SK-N-SH treated with all-trans-retinoic acid at 6 μM for 48 hours (cell line): Measurements from ENCODE around the gene SPART.

Experiments
- CSDC2 ChIP-seq: fragments of 250-450 bp; sonication (Bioruptor Pico); IDR thresholded peaks from 2 replicates; pipeline ENCODE4 v1.5.0; 2020; ENCODE audit warnings: mild to moderate bottlenecking, moderate library complexity
- OSR1 ChIP-seq: fragments of 250-450 bp; sonication (Bioruptor Pico); IDR thresholded peaks from 2 replicates; pipeline ENCODE4 v1.8.0; 2022; ENCODE audit warnings: moderate library complexity, mild to moderate bottlenecking, inconsistent platforms
- RARB ChIP-seq: fragments of 250-450 bp; sonication (Bioruptor Pico); IDR thresholded peaks from 2 replicates; pipeline ENCODE4 v1.8.0; 2021; ENCODE audit warnings: mild to moderate bottlenecking, moderate library complexity
- TCF4 ChIP-seq: fragments of 250-450 bp; sonication (Bioruptor Pico); IDR thresholded peaks from 2 replicates; pipeline ENCODE4 v1.8.0; 2021; ENCODE audit warnings: mild to moderate bottlenecking, moderate library complexity, borderline replicate concordance
- ZC3H10 ChIP-seq: fragments of 250-450 bp; sonication (Bioruptor Pico); IDR thresholded peaks from 2 replicates; pipeline ENCODE4 v1.5.1; 2021; ENCODE audit warnings: mild to moderate bottlenecking, moderate library complexity
- ZFP3 ChIP-seq: fragments of 250-450 bp; sonication (Bioruptor Pico); IDR thresholded peaks from 2 replicates; pipeline ENCODE4 v1.5.0; 2020; ENCODE audit warnings: mild to moderate bottlenecking, moderate library complexity
- TF ChIP-seq, protein P1 (sequence below): fragments of 250-450 bp; sonication (Bioruptor Pico); IDR thresholded peaks from 2 replicates; pipeline ENCODE4 v1.8.0; 2021; ENCODE audit warnings: low read depth, mild to moderate bottlenecking, moderate library complexity, borderline replicate concordance
- TF ChIP-seq, protein P2 (sequence below): fragments of 250-450 bp; sonication (Bioruptor Pico); IDR thresholded peaks from 2 replicates; pipeline ENCODE4 v1.8.0; 2020; ENCODE audit warnings: mild to moderate bottlenecking, moderate library complexity, borderline replicate concordance

DNA sequence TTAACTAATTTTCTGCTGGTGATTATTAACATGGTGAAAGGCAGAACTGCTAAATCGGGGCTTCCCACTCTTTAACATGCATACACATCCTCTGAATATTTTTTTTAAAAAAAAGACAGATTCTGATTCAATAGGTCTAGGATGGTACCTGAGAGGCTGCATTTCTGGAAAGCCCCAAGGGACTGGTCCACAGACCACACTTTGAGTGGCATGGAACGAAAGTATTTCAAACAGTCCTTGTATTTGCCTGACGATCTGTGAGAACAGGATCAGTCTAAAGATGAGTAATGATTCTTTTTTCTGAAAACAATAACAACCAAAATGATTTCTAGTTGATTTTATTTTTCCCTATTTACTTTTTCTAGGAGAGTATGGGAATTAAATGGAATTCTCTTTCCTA lies 16.7 kb upstream of the SPART start:
- TF ChIP-seq ZFP3 (CRISPR knock-in tag): no peak
- TF ChIP-seq OSR1 (CRISPR knock-in tag): no peak
- no peak for TF ChIP-seq RARB
- TF ChIP-seq, protein P1, sequence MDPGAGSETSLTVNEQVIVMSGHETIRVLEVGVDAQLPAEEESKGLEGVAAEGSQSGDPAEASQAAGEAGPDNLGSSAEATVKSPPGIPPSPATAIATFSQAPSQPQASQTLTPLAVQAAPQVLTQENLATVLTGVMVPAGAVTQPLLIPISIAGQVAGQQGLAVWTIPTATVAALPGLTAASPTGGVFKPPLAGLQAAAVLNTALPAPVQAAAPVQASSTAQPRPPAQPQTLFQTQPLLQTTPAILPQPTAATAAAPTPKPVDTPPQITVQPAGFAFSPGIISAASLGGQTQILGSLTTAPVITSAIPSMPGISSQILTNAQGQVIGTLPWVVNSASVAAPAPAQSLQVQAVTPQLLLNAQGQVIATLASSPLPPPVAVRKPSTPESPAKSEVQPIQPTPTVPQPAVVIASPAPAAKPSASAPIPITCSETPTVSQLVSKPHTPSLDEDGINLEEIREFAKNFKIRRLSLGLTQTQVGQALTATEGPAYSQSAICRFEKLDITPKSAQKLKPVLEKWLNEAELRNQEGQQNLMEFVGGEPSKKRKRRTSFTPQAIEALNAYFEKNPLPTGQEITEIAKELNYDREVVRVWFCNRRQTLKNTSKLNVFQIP: no peak
- TF ChIP-seq CSDC2: no peak
- no peak for TF ChIP-seq TCF4 (CRISPR knock-in tag)
- TF ChIP-seq, protein P2, sequence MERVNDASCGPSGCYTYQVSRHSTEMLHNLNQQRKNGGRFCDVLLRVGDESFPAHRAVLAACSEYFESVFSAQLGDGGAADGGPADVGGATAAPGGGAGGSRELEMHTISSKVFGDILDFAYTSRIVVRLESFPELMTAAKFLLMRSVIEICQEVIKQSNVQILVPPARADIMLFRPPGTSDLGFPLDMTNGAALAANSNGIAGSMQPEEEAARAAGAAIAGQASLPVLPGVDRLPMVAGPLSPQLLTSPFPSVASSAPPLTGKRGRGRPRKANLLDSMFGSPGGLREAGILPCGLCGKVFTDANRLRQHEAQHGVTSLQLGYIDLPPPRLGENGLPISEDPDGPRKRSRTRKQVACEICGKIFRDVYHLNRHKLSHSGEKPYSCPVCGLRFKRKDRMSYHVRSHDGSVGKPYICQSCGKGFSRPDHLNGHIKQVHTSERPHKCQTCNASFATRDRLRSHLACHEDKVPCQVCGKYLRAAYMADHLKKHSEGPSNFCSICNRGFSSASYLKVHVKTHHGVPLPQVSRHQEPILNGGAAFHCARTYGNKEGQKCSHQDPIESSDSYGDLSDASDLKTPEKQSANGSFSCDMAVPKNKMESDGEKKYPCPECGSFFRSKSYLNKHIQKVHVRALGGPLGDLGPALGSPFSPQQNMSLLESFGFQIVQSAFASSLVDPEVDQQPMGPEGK (CRISPR knock-in tag): no peak
- TF ChIP-seq ZC3H10 (CRISPR knock-in tag): no peak
